ENCODE measurements around the gene ZP2. TPM values are rescaled to one million over a fixed set of nuclear protein-coding genes. Genes with fewer than 3 reads are reported as not detected.

The ZP2 gene
- total RNA-seq, 1 donor from 2014 or later = not detected

DNA sequence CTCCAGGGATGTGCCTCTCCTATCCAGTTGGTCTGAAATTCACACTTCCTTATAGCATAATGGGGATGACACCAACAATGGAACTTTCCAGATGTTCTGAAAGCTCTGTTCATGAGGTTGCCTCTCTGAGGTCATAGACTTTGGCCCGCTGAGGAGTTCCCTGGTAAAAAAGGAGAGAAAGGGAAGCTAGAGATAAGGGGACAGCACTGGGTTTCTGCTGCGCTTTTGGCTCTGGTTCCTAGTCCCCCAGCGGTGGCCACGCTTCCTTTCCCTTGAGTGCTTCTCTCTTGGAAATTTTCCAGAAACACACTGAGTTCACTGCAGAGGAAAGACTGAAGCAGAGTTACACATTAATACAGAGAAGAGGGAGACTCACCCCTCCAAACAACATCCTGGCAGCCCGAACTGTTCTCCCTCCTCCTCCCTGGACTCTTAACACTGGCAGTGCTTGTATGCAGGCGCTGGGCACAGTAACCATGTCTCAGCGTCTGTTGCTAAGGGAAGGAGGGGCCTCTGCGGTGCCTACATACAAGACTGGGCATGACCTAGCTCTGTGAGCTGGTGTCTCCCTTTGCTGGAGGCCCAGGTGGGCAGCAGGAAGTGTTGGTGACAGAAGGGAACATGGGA lies 60.9 kb downstream of the ZP2 start, which contains the start of gene DNAH3:
Gene DNAH3 (minus strand): TSS at position 472 of the 627 bp plus-strand sequence. CDS start 527 bp downstream, outside the sequence.
- DNase-seq (no peak), ATAC-seq (ENCODE audit: low read depth) (no peak)
- peaks cover 24% of the 10 kb centered on the region for H3K27me3 Mint-ChIP-seq
- intact Hi-C loops (cut with micrococcal nuclease) = no loop called here
- ChIA-PET POLR2A (interaction anchor here (0.7 kb wide), 1 partner anchor 1106 kb away, joined by 3 read pairs; no protein-coding TSS in a partner anchor), CTCF (no interaction called here)
- H3K27ac Mint-ChIP-seq = no peak within 1 kb of the TSS
- no peak within 1 kb of the TSS for H3K4me3 Mint-ChIP-seq
- no peaks in the 10 kb centered on the region for H3K36me3 Mint-ChIP-seq (ENCODE audit: low read depth)
- H3K9me3 Mint-ChIP-seq = no peaks in the 10 kb centered on the region
- TF ChIP-seq, protein P1, sequence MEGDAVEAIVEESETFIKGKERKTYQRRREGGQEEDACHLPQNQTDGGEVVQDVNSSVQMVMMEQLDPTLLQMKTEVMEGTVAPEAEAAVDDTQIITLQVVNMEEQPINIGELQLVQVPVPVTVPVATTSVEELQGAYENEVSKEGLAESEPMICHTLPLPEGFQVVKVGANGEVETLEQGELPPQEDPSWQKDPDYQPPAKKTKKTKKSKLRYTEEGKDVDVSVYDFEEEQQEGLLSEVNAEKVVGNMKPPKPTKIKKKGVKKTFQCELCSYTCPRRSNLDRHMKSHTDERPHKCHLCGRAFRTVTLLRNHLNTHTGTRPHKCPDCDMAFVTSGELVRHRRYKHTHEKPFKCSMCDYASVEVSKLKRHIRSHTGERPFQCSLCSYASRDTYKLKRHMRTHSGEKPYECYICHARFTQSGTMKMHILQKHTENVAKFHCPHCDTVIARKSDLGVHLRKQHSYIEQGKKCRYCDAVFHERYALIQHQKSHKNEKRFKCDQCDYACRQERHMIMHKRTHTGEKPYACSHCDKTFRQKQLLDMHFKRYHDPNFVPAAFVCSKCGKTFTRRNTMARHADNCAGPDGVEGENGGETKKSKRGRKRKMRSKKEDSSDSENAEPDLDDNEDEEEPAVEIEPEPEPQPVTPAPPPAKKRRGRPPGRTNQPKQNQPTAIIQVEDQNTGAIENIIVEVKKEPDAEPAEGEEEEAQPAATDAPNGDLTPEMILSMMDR (IDR thresholded peaks at IDR 0.05) = no peak
- H3K4me1 Mint-ChIP-seq = no peaks in the 10 kb centered on the region

Other genes with a start within 250 kb of the ZP2 start
- not detected in 2 replicates for gene DNAH3, start 60.7 kb downstream of the ZP2 start, total RNA-seq
- gene LDAF1, start 52.9 kb downstream of the ZP2 start, total RNA-seq = 16.5 and 17.2 TPM in 2 replicates
- not detected in 2 replicates for gene ANKS4B, start 22.1 kb upstream of the ZP2 start, total RNA-seq
- gene CRYM, start 66.7 kb upstream of the ZP2 start, total RNA-seq = 4.2 and 4.5 TPM in 2 replicates